ENCODE results near the gene ZDHHC8.

The ZDHHC8 gene

GRCh38 chr22:20173246-20173645 lies 41.6 kb downstream of the ZDHHC8 start:
- no peak for TF ChIP-seq CTCF (IDR thresholded peaks at IDR 0.05)
- intact Hi-C loops (cut with DNase I; ENCODE audit: low total_unique reads) = no loop called here
- no peak overlapping the region for H3K4me3 ChIP-seq
- DNase-seq = no peak
- no peaks in the 10 kb centered on the region for H3K36me3 ChIP-seq
- peaks cover 0 to 17% of the 10 kb centered on the region in 2 donors for H3K27me3 ChIP-seq
- no peaks in the 10 kb centered on the region for H3K4me1 ChIP-seq
- H3K27ac ChIP-seq = no peak overlapping the region
- no peaks in the 10 kb centered on the region for H3K9me3 ChIP-seq

DNA sequence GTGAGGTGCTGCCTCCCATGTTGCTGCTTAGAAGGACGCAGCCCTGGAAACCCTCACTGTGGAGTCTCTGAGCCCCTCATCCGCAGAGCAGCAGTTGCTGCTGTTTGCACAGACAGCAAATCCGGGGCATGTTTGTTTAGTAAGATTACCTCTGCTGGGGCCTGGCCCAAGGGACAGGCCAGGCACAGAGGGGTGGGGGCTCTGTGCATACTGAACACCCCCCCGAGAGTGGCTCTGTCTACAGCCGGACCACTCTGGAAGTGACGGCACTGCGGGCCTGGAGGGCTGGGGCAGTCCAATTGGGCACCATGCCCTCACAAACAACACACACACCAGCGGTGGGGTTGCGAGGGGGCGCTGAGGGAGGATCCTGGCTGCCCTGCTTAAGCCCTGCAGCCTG lies 42.2 kb downstream of the ZDHHC8 start:
- H3K27ac ChIP-seq = no peak overlapping the region
- H3K4me1 ChIP-seq = no peaks in the 10 kb centered on the region
- intact Hi-C loops (cut with DNase I; ENCODE audit: low total_unique reads) = no loop called here
- H3K36me3 ChIP-seq = no peaks in the 10 kb centered on the region
- no peak for DNase-seq
- no peaks in the 10 kb centered on the region for H3K9me3 ChIP-seq
- TF ChIP-seq CTCF (IDR thresholded peaks at IDR 0.05) = no peak
- H3K4me3 ChIP-seq = no peak overlapping the region
- H3K27me3 ChIP-seq = peaks cover 0 to 15% of the 10 kb centered on the region in 2 donors

DNA sequence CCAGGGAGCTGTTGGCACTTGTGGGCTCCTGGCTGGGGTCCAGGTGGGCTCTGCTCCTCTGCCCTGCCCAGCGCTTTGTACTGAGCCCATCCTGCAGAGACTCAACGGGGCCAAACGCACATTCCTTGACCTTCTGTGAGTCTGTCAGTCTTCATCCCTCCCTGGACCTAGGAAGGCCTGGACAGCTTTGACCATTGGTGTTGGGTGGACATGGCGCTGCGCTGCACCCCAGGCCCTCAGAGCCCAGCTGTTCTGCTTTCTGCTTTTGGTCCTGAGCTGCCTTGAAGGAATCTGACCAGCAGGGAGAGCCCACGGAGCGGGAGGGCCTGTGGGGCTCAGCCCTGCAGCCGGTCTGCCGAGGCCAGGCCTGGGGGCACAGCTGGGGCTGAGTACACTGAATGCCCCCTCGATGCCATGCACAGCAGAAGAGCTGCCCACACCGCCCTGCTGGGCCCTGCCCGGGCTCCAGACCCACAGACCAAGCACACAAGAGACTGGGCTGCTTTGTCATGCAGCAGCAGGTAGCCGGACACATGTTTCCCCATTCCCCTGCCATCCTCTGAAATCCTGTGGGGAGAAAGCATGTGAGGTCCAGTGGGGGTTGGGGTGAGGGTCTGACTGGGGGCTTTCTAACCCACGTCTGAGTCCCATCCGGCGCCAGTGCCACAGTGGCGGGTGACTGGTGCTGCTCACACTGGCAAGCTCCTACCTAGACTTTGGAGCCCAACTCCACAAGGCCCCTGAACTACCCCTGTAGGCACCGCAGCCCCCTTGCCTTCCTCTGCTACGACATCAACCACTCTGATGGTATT lies 43.4 kb downstream of the ZDHHC8 start:
- no peak for DNase-seq
- H3K9me3 ChIP-seq = no peaks in the 10 kb centered on the region
- no peaks in the 10 kb centered on the region for H3K4me1 ChIP-seq
- intact Hi-C loops (cut with DNase I; ENCODE audit: low total_unique reads) = no loop called here
- no peak overlapping the region for H3K4me3 ChIP-seq
- peaks cover 0 to 8% of the 10 kb centered on the region in 2 donors for H3K27me3 ChIP-seq
- no peak overlapping the region for H3K27ac ChIP-seq
- H3K36me3 ChIP-seq = no peaks in the 10 kb centered on the region
- no peak for TF ChIP-seq CTCF (IDR thresholded peaks at IDR 0.05)

GRCh38 chr22:20175597-20175900 lies 43.9 kb downstream of the ZDHHC8 start:
- H3K9me3 ChIP-seq = no peaks in the 10 kb centered on the region
- DNase-seq = no peak
- no peak overlapping the region for H3K27ac ChIP-seq
- H3K36me3 ChIP-seq = no peaks in the 10 kb centered on the region
- H3K27me3 ChIP-seq = peaks cover 0 to 5% of the 10 kb centered on the region in 2 donors
- no peak overlapping the region for H3K4me3 ChIP-seq
- TF ChIP-seq CTCF (IDR thresholded peaks at IDR 0.05) = no peak
- intact Hi-C loops (cut with DNase I; ENCODE audit: low total_unique reads) = no loop called here
- H3K4me1 ChIP-seq = no peaks in the 10 kb centered on the region

DNA sequence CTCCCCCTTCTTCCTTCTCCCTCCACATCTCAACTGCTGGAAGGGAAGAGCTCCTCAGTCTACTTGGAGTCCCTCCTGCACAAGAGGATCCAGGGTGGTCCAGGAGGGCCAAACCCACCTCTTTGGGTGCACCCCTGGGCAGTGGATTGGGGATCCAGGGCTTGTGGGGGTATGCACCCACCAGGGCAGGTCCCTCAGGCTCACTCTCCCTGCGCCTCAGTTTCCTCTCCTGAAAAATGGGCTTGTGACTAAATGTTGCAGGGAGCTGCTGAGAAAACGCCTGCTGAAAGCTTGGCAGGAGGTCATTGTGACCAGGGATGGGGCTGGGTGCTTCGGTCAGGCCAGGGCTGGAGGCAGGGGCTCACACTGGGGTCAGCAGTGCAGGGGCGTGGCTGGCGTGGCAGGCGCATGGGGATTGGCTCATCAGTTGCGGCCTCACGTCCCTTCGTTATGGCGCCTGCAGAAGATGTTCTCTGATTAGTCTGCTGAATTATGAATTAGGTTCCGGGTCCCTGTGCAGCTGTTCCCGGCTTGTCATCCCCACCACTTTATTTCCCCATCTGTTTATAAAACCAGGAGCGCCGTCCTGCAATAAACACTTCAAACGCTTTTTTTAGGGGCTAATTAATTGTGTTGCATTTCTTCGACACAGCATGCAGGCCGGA lies 44.9 kb downstream of the ZDHHC8 start:
- no peak for TF ChIP-seq CTCF (IDR thresholded peaks at IDR 0.05)
- Histone ChIP-seq H3K27ac (no peak overlapping the region), H3K27me3 (peaks cover 0 to 6% of the 10 kb centered on the region in 2 donors), H3K4me1 (no peaks in the 10 kb centered on the region), H3K36me3 (no peaks in the 10 kb centered on the region), H3K9me3 (no peaks in the 10 kb centered on the region), H3K4me3 (no peak overlapping the region)
- DNase-seq = no peak
- intact Hi-C loops (cut with DNase I; ENCODE audit: low total_unique reads) = no loop called here
